ENCODE data around the gene SEC16A. TPM values are rescaled to one million over a fixed set of nuclear protein-coding genes. Genes with fewer than 3 reads are reported as not detected.

Gene SEC16A
- total RNA-seq, 2 donors from 2014 or later: 35.3 to 75.8 TPM

- peaks cover 0 to 10% of the 10 kb centered on the region in 2 donors for H3K36me3 ChIP-seq (replicated peaks in 1 of 2; ENCODE audit: insufficient read depth in 1 of 2, low read depth in 2 of 2)
- DNase-seq (no peak), ATAC-seq (no peak)
- H3K9me3 ChIP-seq: no peaks in the 10 kb centered on the region
- H3K4me3 ChIP-seq: no peak overlapping the region
- TF ChIP-seq POLR2A (IDR thresholded peaks at IDR 0.05): no peak
- TF ChIP-seq CTCF (IDR thresholded peaks at IDR 0.05): no peak
- intact Hi-C loops (cut with DNase I): loop anchor here (5.0 kb wide), 2 partner anchors 64 to 84 kb away; no protein-coding TSS in a partner anchor
- 75 to 84% methylated on average over 14 to 18 of the region's 18 CpGs for whole genome bisulfite sequencing, 2 donors
- peaks cover 26% of the 10 kb centered on the region for H3K4me1 ChIP-seq
- no peak overlapping the region for H3K27ac ChIP-seq
- H3K27me3 ChIP-seq: no peaks in the 10 kb centered on the region
Observed at GRCh38 chr9:136401173-136401922, 81.5 kb downstream of the SEC16A start.

- intact Hi-C loops (cut with DNase I): loop anchor here (5.0 kb wide), 2 partner anchors 63 to 83 kb away; no protein-coding TSS in a partner anchor
- ATAC-seq (peak; percentile 95), DNase-seq (peak; percentile 86 to 89 (median 88))
Observed at GRCh38 chr9:136400038-136400834, 82.6 kb downstream of the SEC16A start, which contains the start of gene SNAPC4. TSS of gene SNAPC4 (minus strand) at chr9:136400170. CDS start at chr9:136398428, 1,742 bp downstream.

GRCh38 chr9:136399176-136400037 lies 83.4 kb downstream of the SEC16A start:
- peaks cover 0 to 21% of the 10 kb centered on the region in 2 donors for H3K36me3 ChIP-seq (replicated peaks in 1 of 2; ENCODE audit: insufficient read depth in 1 of 2, low read depth in 2 of 2)
- H3K4me1 ChIP-seq: peaks cover 26% of the 10 kb centered on the region
- 1 to 4% methylated on average over 10 to 36 of the region's 67 CpGs for WGBS, 2 donors
- H3K9me3 ChIP-seq: no peaks in the 10 kb centered on the region
- no peaks in the 10 kb centered on the region for H3K27me3 ChIP-seq
- no peak for TF ChIP-seq CTCF (IDR thresholded peaks at IDR 0.05)
- TF ChIP-seq POLR2A (IDR thresholded peaks at IDR 0.05): no peak
- H3K27ac ChIP-seq: peak overlapping the region in 3 of 4 donors; percentile 45 to 68 (median 46)
- intact Hi-C loops (cut with DNase I): loop anchor here (5.0 kb wide), 2 partner anchors 62 to 82 kb away; no protein-coding TSS in a partner anchor
- peak overlapping the region; percentile 63 to 98 for H3K4me3 ChIP-seq
- ATAC-seq (peak; percentile 13), DNase-seq (peak in 3 of 4 donors; percentile 29 to 32 (median 31))

More at GRCh38 chr9:136400038-136400834, 82.6 kb downstream of the SEC16A start, which contains the start of gene SNAPC4:
- Histone ChIP-seq H3K4me1 (peaks cover 26% of the 10 kb centered on the region), H3K9me3 (no peaks in the 10 kb centered on the region), H3K27me3 (no peaks in the 10 kb centered on the region), H3K27ac (peak within 1 kb of the TSS in 3 of 4 donors; percentile 45 to 68 (median 46)), H3K4me3 (peak within 1 kb of the TSS; percentile 63 to 98), H3K36me3 (replicated peaks in 1 of 2; ENCODE audit: insufficient read depth in 1 of 2, low read depth in 2 of 2) (peaks cover 0 to 15% of the 10 kb centered on the region in 2 donors)
- 5 to 80% methylated on average over 1 to 46 of the region's 71 CpGs for WGBS, 2 donors
- TF ChIP-seq CTCF (IDR thresholded peaks at IDR 0.05): peak; percentile 74 to 98 (median 97)
- TF ChIP-seq POLR2A (IDR thresholded peaks at IDR 0.05): peak; percentile 61 to 72 (median 68)

- TF ChIP-seq POLR2A (IDR thresholded peaks at IDR 0.05) (no peak), CTCF (IDR thresholded peaks at IDR 0.05) (no peak)
- Histone ChIP-seq H3K36me3 (replicated peaks in 1 of 2; ENCODE audit: insufficient read depth in 1 of 2, low read depth in 2 of 2) (peaks cover 0 to 29% of the 10 kb centered on the region in 2 donors), H3K9me3 (no peaks in the 10 kb centered on the region), H3K27me3 (no peaks in the 10 kb centered on the region), H3K27ac (no peak overlapping the region), H3K4me3 (no peak overlapping the region), H3K4me1 (peaks cover 26% of the 10 kb centered on the region)
- WGBS, 2 donors: 86 to 91% methylated on average over 11 to 12 of the region's 12 CpGs
- no peak for DNase-seq
- ATAC-seq: no peak
- intact Hi-C loops (cut with DNase I): no loop called here
Observed at GRCh38 chr9:136398286-136398685, 84.6 kb downstream of the SEC16A start.

Measured in body of pancreas (tissue), 4 donors.